K562 (cell line): ENCODE results near the gene IL11. TPM values are rescaled to one million over a fixed set of nuclear protein-coding genes. Genes with fewer than 3 reads are reported as not detected.
A peak's percentile ranks its signal among the peaks of the same experiment; 100 is the strongest.

ENCODE experiments used
- ATAC-seq: fragments of 200-7000 bp; cut with Tn5 transposase; 3 replicates; pipeline ENCODE4 v1.9.1; 2020; ENCODE audit warnings: moderate library complexity
- BruUV-seq: library from RNA; stranded (reverse); fragments of 400-500 nt; replicated peaks from 2 replicates; lab custom pipeline; 2021; lab: Mats Ljungman, UMichigan
- CTCF ChIA-PET: fragments of 300-600 bp; formaldehyde crosslinking; extraction: SDS; loops from one replicate; lab custom pipeline; 2021; ENCODE audit warnings: low intra/inter-chr PET ratio; lab: Yijun Ruan, JAX
- POLR2A ChIA-PET: fragments of 300-600, 350-650 bp; sonication (Branson Sonifier 250); formaldehyde crosslinking; extraction: SDS; loops from one replicate; lab custom pipeline; 2021; ENCODE audit warnings: antibody characterized with exemption, inconsistent platforms; lab: Yijun Ruan, JAX
- DNase-seq, 4 experiments: peaks; one replicate each; pipeline versions ENCODE4 v3.0.0 to v3.0.0-alpha.2; 2011 to 2018; ENCODE audit warnings: low spot score in 3 of 4, mixed read lengths in 3 of 4; ENCODE audit errors: extremely low read depth in 1 of 4
- FAIRE-seq: peaks from 2 replicates; lab custom pipeline; 2011; peaks lifted over from hg19 to GRCh38; lab: Jason Lieb, UNC
- H2AFZ ChIP-seq: 2 replicates; pipeline ENCODE4 v1.6.0; 2011; ENCODE audit warnings: low read depth, low read length, control low read depth, inconsistent platforms
- H3K27ac ChIP-seq: fragments of 200-600 bp; 3 replicates; pipeline ENCODE4 v1.8.0; 2011; ENCODE audit warnings: low read depth, mild to moderate bottlenecking, control low read depth, inconsistent platforms, low read length, moderate library complexity, mixed read lengths; ENCODE audit errors: extremely low read depth
- H3K27me3 ChIP-seq, 2 experiments: fragments of 300-600 bp in 1 of 2; 2 replicates in 1 of 2; 3 replicates in 1 of 2; pipeline versions ENCODE4 v1.6.0 to v1.8.0; 2011; ENCODE audit warnings: inconsistent platforms in 2 of 2, low read length in 2 of 2, mild to moderate bottlenecking in 1 of 2, mixed read lengths in 1 of 2, moderate library complexity in 1 of 2; ENCODE audit not compliant: control insufficient read depth in 2 of 2, insufficient read depth in 2 of 2
- H3K36me3 ChIP-seq: fragments of 300-600 bp; 3 replicates; pipeline ENCODE4 v1.8.0; 2011; ENCODE audit warnings: mild to moderate bottlenecking, low read length, inconsistent platforms; ENCODE audit not compliant: control insufficient read depth, insufficient read depth
- H3K4me1 ChIP-seq, 2 experiments: fragments of 200-600 bp in 1 of 2; replicated peaks in 1 of 2; 2 replicates in 1 of 2; 3 replicates in 1 of 2; pipeline versions ENCODE4 v1.5.1 to v1.8.0; 2011; ENCODE audit warnings: inconsistent platforms in 2 of 2, low read length in 2 of 2, mild to moderate bottlenecking in 1 of 2, mixed read lengths in 1 of 2, moderate library complexity in 1 of 2; ENCODE audit not compliant: control insufficient read depth in 2 of 2, insufficient read depth in 2 of 2
- H3K4me2 ChIP-seq: 2 replicates; pipeline ENCODE4 v1.6.1; 2011; ENCODE audit warnings: low read length, control low read depth, inconsistent platforms, mixed read lengths; ENCODE audit not compliant: insufficient read depth
- H3K4me3 ChIP-seq: fragments of 200-600 bp; sonication (generic), shearing (Covaris generic); 2 replicates; pipeline ENCODE4 v1.5.1; 2016; ENCODE audit warnings: control low read depth, inconsistent platforms
- H3K79me2 ChIP-seq: fragments of 200-600 bp; 3 replicates; pipeline ENCODE4 v1.8.0; 2011; ENCODE audit warnings: low read length, inconsistent platforms; ENCODE audit not compliant: control insufficient read depth, insufficient read depth
- H3K9ac ChIP-seq, 2 experiments: 2 replicates each; pipeline versions ENCODE4 v1.6.0 to v1.6.1; 2011; ENCODE audit warnings: low read depth in 2 of 2, low read length in 2 of 2, control low read depth in 1 of 2, inconsistent platforms in 1 of 2, mild to moderate bottlenecking in 1 of 2, mixed read lengths in 1 of 2; ENCODE audit not compliant: insufficient read depth in 1 of 2
- H3K9me1 ChIP-seq: one replicate; pipeline ENCODE4 v1.6.0; 2011; ENCODE audit warnings: inconsistent platforms, mild to moderate bottlenecking, low read length, moderate library complexity; ENCODE audit not compliant: control insufficient read depth, insufficient read depth
- H3K9me3 ChIP-seq: replicated peaks from 2 replicates; pipeline ENCODE4 v1.5.1; 2011; ENCODE audit warnings: low read depth, low read length, inconsistent platforms; ENCODE audit not compliant: control insufficient read depth, insufficient read depth
- H4K20me1 ChIP-seq: replicated peaks from 2 replicates; pipeline ENCODE4 v1.6.1; 2011; ENCODE audit warnings: low read length, inconsistent platforms, mixed read lengths; ENCODE audit not compliant: control insufficient read depth, insufficient read depth
- DMBX1 ChIP-seq: fragments of 250-450 bp; sonication (Bioruptor Pico); IDR thresholded peaks from 2 replicates; pipeline ENCODE4 v1.8.0; 2022; ENCODE audit warnings: inconsistent platforms, mild to moderate bottlenecking, moderate library complexity, borderline replicate concordance
- KDM5B ChIP-seq: fragments of 200-600 bp; sonication (generic); IDR thresholded peaks from 2 replicates; pipeline ENCODE4 v1.6.1; 2012; ENCODE audit warnings: low read depth, mild to moderate bottlenecking, moderate library complexity, low read length, control low read depth, inconsistent platforms; ENCODE audit not compliant: insufficient replicate concordance
- ZFX ChIP-seq: sonication (generic); formaldehyde crosslinking; IDR thresholded peaks from 2 replicates; pipeline ENCODE4 v1.8.0; 2022; ENCODE audit warnings: mild to moderate bottlenecking, missing genetic modification reagents, moderate library complexity
- WGBS: fragments of 100-300 bp; shearing (Covaris generic); methylation state at CpG from one replicate; pipeline ENCODE4 v1.1.6; 2016; ENCODE audit warnings: low coverage, mixed read lengths; ENCODE audit not compliant: insufficient coverage; ENCODE audit errors: missing lambda C conversion rate; 5-methylcytosine and 5-hydroxymethylcytosine counted together
- in situ Hi-C: fragments of 300-500 bp; cut with MboI; formaldehyde crosslinking; loops from 4 replicates; pipeline ENCODE4 v1.15.0; 2018; ENCODE audit warnings: inconsistent platforms, mixed read lengths
- intact Hi-C: fragments of 100-400 bp; cut with micrococcal nuclease; formaldehyde crosslinking; loops from 2 replicates; pipeline ENCODE4 v1.14.2; 2022
- polyA plus RNA-seq, 8 experiments: library from polyadenylated mRNA; depleted of rRNA in 4 of 8; stranded (reverse) in 5 of 8; unstranded in 3 of 8; fragments of >200 nt; fragmentation: Nextera tagmentation in 2 of 8; fragmentation: Illumina TruSeq in 1 of 8; extraction: Ambion mirVana in 2 of 8; extraction: Trizol in 1 of 8; gene quantifications; 2 replicates each; pipeline versions ENCODE4 v1.2.1 to v1.2.3, GENCODE V29; 2011 to 2014; ENCODE audit warnings: inconsistent platforms in 1 of 8, missing spikeins in 1 of 8
- total RNA-seq, 7 experiments: library from RNA; depleted of rRNA in 6 of 7; stranded (reverse); fragments of >200 nt in 6 of 7; fragmentation: Illumina TruSeq in 2 of 7; extraction: Trizol in 2 of 7; gene quantifications; 2 replicates each; pipeline versions ENCODE4 v1.2.1 to v1.2.3, GENCODE V29; 2011 to 2021; ENCODE audit warnings: low replicate concordance in 1 of 7

Gene IL11
- total and polyA plus RNA-seq, 9 of the 15 experiments (the other 6 are each of a cell fraction or from before 2014, with no cell fraction given): 0.04 to 0.42 (median 0.06) TPM; not detected in 6

DNA sequence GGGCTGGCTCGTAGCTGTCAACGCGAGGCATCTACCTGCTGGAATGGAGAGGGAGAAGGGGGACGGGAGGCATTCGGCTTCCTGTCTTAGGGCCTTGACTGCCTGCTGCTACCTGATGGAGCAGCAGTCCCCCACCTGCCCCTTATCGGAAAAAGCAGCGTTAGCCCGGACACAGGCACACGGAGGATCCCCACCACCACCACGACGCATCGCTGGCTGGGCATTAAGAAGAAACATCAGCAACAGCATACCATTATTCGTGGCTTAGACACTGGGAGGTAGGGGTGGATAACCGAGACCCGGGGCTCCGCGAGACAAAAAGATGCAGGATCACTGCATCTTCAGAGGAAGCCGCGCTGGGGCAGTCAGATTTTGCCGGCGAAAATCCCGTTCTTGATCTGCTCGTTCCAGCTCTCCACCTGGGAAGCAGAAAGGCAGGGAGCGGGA lies 16.9 kb downstream of the IL11 start:
- Histone ChIP-seq H3K4me2 (peak overlapping the region; percentile 85), H3K27me3 (peaks cover 9 to 21% of the 10 kb centered on the region in 2 experiments; a peak in 4 of 5 replicates), H3K9me3 (no peaks in the 10 kb centered on the region), H3K4me1 (peaks cover 4 to 48% of the 10 kb centered on the region in 2 experiments; a peak in 4 of 5 replicates), H3K9me1 (peaks cover 5% of the 10 kb centered on the region), H2AFZ (peak overlapping the region; percentile 88), H4K20me1 (peaks cover 6% of the 10 kb centered on the region), H3K36me3 (peaks cover 6% of the 10 kb centered on the region; the same call in 1 of the 3 replicates), H3K4me3 (peak overlapping the region; percentile 64), H3K27ac (peak overlapping the region; percentile 49; the same call in 2 of the 3 replicates), H3K9ac (peak overlapping the region; percentile 50 to 92), H3K79me2 (no peaks in the 10 kb centered on the region)
- DNase-seq: no peak
- intact Hi-C loops (no loop called here), in situ Hi-C loops (no loop called here)
- ChIA-PET CTCF (no interaction called here), POLR2A (interaction anchor here (0.9 to 2.4 kb wide), 5 partner anchors 13 to 137 kb away, joined by 3 to 11 read pairs (median 5); partner anchors contain the start of genes KMT5C and UBE2S)
- FAIRE-seq: peak; percentile 60
- TF ChIP-seq KDM5B (peak; percentile 22), DMBX1 (CRISPR knock-in tag) (no peak), ZFX (CRISPR knock-in tag) (0 out of 2 replicates have a peak, but pooled peaks have one; percentile 18)
- no TSS peak for BruUV-seq
- ATAC-seq: no peak
- 5% methylated on average over 24 of the region's 24 CpGs for WGBS
